ENCODE data around the gene WDR89.
A peak's percentile ranks its signal among the peaks of the same experiment; 100 is the strongest.
"Not testable (repeated sequence)": the region's sequence is repeated elsewhere in the genome, so short reads cannot be mapped to it uniquely, and the experiment has no call there.

WDR89 gene

DNA sequence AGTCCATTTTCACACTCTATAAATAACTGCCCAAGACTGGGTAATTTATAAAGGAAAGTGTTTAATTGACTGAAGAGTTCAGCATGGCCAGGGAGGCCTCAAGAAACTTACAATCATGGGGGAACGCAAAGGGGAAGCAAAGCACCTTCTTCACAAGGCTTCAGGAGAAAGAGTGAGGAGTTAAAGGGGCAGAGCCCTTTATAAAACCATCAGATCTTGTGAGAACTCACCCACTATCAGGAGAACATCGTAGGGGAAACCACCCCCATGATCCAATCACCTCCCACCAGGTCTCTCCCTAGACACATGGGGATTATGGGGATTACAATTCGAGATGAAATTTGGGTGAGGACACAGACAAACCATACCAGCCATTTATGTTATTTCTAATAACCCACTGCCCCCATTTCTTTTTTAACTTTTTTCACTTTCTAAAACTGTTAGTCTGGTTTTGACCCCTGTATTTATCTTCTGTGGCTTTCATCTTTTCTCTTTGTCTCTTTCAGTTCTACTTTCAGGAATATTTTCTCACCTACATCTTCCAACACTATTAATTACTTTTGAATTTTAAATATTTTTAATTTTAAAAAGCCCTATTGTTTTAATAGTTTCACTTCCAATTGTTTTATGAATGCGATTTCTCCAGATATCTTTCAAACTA, 44.5 kb downstream of the WDR89 start:
- no peak for DNase-seq (ENCODE audit: low spot score)

DNA sequence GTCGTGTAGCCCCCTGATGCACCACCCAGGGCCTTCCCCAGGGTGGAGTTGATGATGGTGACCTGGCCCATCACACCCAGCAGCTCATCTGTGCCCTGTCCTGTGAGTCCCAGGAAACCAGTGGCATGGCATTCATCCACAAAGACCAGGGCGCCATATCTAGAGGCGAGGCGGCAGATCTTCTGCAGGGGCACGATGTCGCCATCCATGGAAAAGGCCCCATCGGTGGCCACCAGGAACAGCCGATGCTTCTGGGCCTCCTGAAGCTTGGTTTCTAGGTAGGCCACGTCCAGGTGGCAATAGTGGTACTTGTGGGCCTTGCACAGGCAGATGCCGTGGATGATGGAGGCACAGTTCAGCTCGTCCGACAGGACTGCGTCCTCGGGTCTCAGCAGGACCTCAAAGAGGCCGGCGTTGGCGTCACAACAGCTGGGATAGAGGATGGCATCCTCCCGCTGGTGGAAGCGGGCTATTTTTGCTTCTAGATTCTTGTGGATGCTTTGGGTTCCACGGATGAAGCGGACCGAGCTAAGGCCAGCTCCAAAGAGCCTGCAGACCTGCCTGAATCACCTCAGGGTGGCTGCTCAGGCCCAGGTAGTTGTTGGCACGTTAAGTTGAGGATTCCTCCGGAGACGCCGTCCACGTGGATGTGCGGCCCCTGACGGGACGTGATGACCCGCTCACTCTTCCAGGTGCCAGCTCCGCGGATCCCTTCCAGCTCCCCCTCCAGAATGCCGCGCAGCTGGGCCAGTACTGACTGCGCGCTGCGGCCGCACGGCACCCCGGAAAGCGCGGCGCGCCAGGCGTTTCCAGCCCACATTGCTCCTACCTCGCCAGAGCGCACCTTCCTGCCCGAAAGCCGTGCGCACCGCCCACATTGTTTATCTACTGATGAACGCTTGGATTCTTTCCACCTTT, 47.0 kb downstream of the WDR89 start:
- no peak for DNase-seq (ENCODE audit: low spot score)

DNA sequence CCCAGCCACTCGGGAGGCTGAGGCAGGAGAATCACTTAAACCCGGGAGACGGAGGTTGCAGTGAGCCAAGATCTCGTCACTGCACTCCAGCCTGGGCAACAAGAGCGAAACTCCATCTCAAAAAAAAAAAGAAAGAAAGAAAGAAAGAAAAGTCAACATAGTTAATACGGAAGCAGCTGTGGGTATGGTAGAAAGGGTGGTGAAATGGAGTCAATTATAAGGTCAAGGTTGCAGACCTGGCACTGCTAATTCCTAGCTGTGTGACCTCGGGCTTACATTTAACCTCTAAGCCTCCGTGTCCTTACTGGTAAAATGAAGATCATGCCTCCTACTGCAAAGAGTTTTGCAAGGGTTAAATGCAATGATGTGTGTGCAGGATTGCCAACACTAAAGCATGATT, 58.6 kb downstream of the WDR89 start:
- not testable (repeated sequence) for DNase-seq (ENCODE audit: low spot score)

DNA sequence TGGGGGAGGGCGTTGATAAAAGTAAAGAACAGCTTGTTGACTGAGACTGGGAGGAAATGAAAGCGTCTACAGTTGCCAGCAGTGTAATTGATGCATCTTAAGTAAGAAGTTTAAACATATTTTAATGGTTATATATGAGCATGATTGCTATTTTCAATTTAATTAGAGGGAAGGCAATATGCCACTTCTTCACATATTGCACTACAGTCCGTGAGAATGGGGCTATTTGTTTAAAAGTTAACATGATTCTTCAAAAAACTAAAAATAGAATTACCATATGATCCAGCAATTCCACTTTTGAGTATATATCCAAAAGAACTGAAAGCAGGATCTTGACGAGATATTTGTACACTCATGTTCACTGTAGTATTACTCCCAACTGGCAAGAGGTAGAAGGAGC, 60.2 kb downstream of the WDR89 start:
- no peak for DNase-seq (ENCODE audit: low spot score)

DNA sequence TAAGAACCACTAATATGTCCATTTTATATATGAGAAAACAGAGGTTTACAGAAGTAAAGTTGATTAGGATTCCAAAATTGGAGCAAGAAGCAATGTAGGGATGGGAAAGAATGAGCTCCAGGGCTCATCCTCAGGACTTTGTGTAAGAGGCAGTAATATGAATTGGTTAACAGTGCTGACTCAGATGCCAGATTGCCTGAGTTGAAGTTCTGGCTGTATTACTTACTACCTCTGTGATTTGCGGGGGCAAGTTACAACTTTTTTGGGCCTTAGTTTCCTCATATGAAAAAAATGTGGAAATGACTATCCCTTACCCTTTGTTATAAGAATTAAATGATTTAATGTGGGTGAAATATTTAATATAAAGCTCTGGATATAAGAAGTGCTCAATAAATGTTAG, 63.4 kb downstream of the WDR89 start:
- no peak for DNase-seq (ENCODE audit: low spot score)

- DNase-seq (ENCODE audit: low spot score) = peak; percentile 79
These were observed 68.1 kb downstream of the WDR89 start for GRCh38 chr14:63573581-63573980.

DNA sequence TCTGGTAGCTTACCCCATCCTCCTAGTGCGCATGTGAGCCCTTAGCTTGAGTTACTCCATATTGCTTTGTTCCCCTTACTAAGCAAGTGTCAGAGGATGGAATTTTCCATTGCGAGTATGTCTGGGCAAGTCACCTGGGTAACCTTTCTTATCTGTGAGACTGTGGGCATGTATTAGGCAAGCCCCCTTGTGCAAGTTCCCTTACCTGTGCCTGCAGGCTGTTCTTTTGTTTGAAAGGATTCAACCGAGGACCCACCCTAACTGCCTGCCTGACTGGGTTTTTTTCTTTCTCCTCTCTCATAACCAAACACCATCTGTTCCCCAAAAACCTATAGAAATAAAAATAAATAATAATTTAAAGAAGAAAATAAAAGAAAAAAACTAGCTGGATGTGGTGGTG, 76.2 kb downstream of the WDR89 start:
- no peak for DNase-seq (ENCODE audit: low spot score)

GRCh38 chr14:63564318-63564717, 77.4 kb downstream of the WDR89 start:
- DNase-seq (ENCODE audit: low spot score) = no peak

- no peak for DNase-seq (ENCODE audit: low spot score)
These were observed 78.2 kb downstream of the WDR89 start for GRCh38 chr14:63563370-63564026.

DNA sequence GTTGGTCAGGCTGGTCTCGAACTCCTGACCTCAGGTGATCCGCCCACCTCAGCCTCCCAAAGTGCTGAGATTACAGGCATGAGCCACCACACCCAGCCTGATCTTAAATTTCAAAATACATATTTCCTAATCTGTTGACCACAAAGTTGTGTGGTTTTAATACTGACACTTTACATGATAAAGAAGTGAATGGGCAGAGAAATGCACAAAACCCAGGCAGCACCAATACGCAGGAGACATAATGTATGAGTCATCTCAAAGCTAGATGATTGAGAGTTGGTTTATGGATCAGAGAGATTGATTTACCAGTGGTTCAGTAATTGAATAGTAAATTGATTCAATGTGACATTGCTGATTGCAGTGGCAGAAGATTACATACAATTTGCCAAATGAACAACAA, 79.3 kb downstream of the WDR89 start:
- no peak for DNase-seq (ENCODE audit: low spot score)

GRCh38 chr14:63555572-63555971, 86.1 kb downstream of the WDR89 start:
- DNase-seq (ENCODE audit: low spot score) = no peak

DNA sequence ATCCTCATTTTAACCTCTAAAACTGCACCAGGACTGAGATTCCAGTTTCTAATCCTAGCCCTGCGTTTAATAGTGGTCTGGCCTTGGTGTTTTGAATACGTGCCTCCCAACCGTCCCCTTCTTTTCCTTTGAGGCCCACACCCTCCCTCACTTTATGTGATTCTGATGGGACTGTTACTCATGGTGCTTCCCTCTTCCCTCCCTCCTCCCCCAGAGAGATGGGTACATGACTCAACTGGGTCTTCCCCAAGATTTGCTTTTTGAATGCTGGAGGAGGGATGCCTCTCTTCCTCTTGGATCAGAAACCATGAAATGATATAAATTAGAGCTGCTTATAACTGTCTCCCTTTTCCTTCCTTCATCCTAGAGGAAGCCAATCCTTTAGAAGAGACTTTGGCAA, 90.3 kb downstream of the WDR89 start:
- no peak for DNase-seq (ENCODE audit: low spot score)

DNA sequence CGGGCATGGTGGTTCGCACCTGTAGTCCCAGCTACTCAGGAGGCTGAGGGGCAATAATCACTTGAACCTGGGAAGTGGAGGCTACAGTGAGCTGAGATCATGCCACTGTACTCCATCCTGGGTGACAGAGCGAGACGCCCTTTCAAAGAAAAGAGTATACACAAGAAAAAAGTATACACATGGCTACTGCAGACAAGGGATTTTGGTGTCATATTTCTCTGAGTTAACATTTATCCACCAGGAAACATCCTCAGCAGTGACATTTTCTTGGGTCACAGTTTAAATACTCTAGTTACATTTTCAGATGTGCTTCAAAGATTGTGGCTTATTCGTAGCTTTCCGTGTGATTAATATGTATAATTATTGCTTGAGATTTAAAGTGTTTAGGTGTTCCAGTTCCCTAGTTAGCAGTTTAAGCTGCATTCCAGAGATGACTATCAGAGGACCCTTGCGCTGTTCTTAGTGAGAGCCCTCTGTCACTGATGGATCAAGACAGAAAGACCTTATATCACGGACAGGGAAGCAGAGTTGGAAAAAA, 93.8 kb downstream of the WDR89 start:
- no peak for DNase-seq (ENCODE audit: low spot score)
